HG03060 (cell line): ENCODE results near the gene RNF11.

Experiments
- ATAC-seq: cut with Tn5 transposase; IDR thresholded peaks from one replicate; pipeline ENCODE4 v1.9.1; 2021; ENCODE audit warnings: low read depth, moderate number of reproducible peaks; ENCODE audit not compliant: unreplicated experiment

Gene RNF11

GRCh38 chr1:51294566-51295184 is 58.6 kb downstream of the RNF11 start:
- ATAC-seq: no peak

- ATAC-seq: no peak
Observed at GRCh38 chr1:51295926-51296325, 59.9 kb downstream of the RNF11 start.

GRCh38 chr1:51296383-51297357 is 60.6 kb downstream of the RNF11 start:
- ATAC-seq: no peak

GRCh38 chr1:51297401-51298321 is 61.6 kb downstream of the RNF11 start:
- ATAC-seq: no peak

DNA sequence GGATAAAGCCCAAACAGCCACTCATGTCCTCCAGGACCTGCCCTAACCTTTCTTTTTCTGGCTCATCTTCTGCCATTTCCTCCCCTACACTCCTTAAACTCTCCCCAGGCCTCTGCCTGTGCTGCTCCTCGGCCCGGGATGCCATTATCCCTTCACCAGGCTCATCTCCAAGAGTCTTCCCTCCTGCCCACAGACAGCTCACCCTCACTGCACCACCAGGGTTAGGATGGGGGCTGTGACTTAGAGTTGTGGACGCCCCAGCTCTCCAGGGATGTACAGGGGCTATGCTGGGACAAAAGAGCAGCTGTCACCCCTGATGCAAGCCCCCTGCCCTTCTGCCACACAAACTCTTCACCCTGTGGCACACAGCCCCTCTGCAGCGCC is 62.2 kb downstream of the RNF11 start:
- no peak for ATAC-seq

GRCh38 chr1:51299185-51299885 is 63.3 kb downstream of the RNF11 start:
- ATAC-seq: no peak

DNA sequence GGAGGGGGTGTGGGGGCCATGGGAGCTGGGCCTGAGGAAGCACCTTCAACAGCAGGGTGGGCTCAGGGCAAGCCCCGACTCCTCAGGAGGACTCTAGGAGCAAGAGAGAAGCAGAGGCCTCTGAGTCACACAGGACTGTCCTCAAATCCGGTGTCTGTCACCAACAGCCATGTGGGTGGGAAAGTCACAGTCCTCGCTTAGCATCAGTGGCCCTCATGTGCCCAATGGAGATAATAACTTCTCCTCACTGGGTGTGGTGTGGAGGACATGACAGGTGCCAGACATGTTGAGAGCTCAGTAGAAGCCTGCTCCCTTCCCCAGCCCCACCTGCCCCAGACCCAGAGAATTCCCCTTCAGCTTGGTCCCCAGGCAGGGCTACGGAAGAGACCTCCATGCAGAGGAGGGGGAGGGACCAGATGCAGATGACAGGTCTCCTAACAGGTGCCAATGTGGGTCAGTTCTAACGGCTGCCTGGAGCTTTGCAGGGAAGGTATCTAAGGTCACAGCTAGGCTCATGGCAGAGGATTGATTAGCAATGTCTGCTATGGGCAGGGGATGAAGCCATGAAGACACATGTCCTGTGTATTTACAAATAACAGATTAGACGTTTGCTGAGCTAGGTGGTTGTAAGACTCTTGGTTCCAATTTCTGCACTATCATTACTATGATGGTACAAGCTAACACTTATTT is 64.1 kb downstream of the RNF11 start:
- ATAC-seq: no peak

GRCh38 chr1:51301152-51301843 is 65.2 kb downstream of the RNF11 start:
- no peak for ATAC-seq

DNA sequence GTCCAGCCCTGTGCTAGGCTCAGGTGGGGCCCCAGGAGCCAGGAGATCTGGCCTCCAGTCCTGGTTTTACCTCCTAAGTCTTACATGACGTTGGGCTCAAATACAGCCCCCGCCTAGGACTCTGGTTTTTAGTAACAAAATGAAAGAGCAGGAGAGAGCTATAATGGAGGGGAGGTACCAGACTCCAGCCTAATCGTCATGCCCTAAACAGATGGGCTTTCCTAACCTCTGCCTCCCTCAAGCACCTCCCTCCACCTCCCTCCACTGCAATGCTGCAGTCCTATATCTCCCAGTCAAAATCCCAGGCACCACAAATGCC is 65.7 kb downstream of the RNF11 start:
- ATAC-seq: no peak

DNA sequence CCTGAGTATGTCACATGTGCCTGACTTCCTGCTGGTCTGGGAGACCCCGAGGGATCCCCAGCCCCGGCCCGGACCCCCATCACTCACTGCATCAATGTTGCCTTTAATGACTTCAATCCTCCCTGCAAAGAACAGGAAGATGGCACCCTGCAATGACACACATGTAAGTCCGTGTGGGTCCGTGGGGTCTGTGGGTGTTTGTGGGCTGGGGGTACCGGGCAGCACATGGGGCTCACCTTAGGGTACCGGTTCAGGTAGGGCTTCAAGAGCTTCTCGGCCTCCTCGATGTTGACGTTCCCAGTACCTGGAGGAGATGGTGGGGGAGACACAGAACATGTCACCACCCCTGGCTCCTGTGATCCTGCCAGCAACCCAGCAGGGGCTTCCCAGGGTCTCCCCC is 66.2 kb downstream of the RNF11 start:
- no peak for ATAC-seq

DNA sequence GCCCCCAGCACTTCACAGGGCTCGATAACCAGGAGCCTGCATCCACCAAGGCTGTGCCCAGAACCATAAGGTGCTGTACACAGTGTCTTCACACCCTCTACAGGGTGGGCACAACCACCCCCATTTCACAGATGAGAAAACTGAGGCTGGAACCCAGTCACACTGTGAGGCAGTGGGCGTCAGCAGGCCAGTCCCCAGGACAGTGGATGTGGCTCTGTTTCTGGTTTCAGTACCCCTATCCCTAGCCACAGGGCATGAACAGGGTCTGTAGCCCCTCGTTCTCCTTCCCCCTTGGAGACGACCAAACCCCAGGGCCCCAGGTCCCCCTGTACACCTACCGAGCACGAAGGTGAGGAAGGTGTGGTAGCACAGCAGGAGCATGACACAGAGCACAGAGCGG is 66.7 kb downstream of the RNF11 start:
- ATAC-seq: no peak

- ATAC-seq: no peak
Observed at GRCh38 chr1:51303315-51303714, 67.2 kb downstream of the RNF11 start.

GRCh38 chr1:51303751-51304251 is 67.7 kb downstream of the RNF11 start:
- no peak for ATAC-seq

- no peak for ATAC-seq
Observed at GRCh38 chr1:51304360-51304759, 68.3 kb downstream of the RNF11 start.

GRCh38 chr1:51305371-51305823 is 69.3 kb downstream of the RNF11 start:
- ATAC-seq: no peak

GRCh38 chr1:51306950-51307349 is 70.9 kb downstream of the RNF11 start:
- ATAC-seq: no peak

- ATAC-seq: no peak
Observed at GRCh38 chr1:51308636-51309035, 72.6 kb downstream of the RNF11 start.

- no peak for ATAC-seq
Observed at GRCh38 chr1:51309291-51309690, 73.2 kb downstream of the RNF11 start.
